Endothelial cell of umbilical vein (primary cell): ENCODE data around the gene DHRS9. TPM values are rescaled to one million over a fixed set of nuclear protein-coding genes. Genes with fewer than 3 reads are reported as not detected.
A peak's percentile ranks its signal among the peaks of the same experiment; 100 is the strongest.

Experiments
- BruUV-seq: library from RNA; stranded (reverse); fragments of 400-500 nt; replicated peaks from 2 replicates; lab custom pipeline; 2021; lab: Mats Ljungman, UMichigan
- CTCF ChIA-PET: fragments of 300-600, 350-600 bp; sonication (Branson Sonifier 250); formaldehyde crosslinking; loops from one replicate; lab custom pipeline; 2021; ENCODE audit warnings: antibody characterized with exemption, inconsistent platforms; lab: Charles Lee
- POLR2A ChIA-PET: fragments of 300-600, 350-600 bp; sonication (Branson Sonifier 250); formaldehyde crosslinking; loops from one replicate; lab custom pipeline; 2021; ENCODE audit warnings: antibody characterized with exemption, inconsistent platforms; lab: Charles Lee
- DNase-seq: peaks from one replicate; pipeline ENCODE4 v3.0.0-alpha.2; 2011; ENCODE audit warnings: low read depth, low spot score
- FAIRE-seq: peaks from 2 replicates; lab custom pipeline; 2011; peaks lifted over from hg19 to GRCh38; lab: Jason Lieb, UNC
- H2AFZ ChIP-seq: 2 replicates; pipeline ENCODE4 v1.6.0; 2012; ENCODE audit warnings: low read depth, low read length, control low read depth, inconsistent platforms
- H3K27ac ChIP-seq: 2 replicates; pipeline ENCODE4 v1.5.1; 2011; ENCODE audit warnings: low read depth, mild to moderate bottlenecking, control low read depth, low read length, moderate library complexity; ENCODE audit not compliant: insufficient read depth
- H3K27me3 ChIP-seq, 2 experiments: 2 replicates each; pipeline versions ENCODE4 v1.6.0 to v1.6.1; 2011; ENCODE audit warnings: low read length in 2 of 2, mixed read lengths in 1 of 2; ENCODE audit not compliant: control insufficient read depth in 2 of 2, insufficient read depth in 2 of 2
- H3K36me3 ChIP-seq, 2 experiments: 2 replicates in 1 of 2; 3 replicates in 1 of 2; pipeline ENCODE4 v1.5.1; 2011; ENCODE audit warnings: low read length in 2 of 2, mild to moderate bottlenecking in 1 of 2, moderate library complexity in 1 of 2; ENCODE audit not compliant: control insufficient read depth in 2 of 2, insufficient read depth in 2 of 2; ENCODE audit errors: extremely low read depth in 1 of 2
- H3K4me1 ChIP-seq: 3 replicates; pipeline ENCODE4 v1.5.1; 2011; ENCODE audit warnings: mild to moderate bottlenecking, low read length; ENCODE audit not compliant: control insufficient read depth, insufficient read depth; ENCODE audit errors: extremely low read depth
- H3K4me2 ChIP-seq: 2 replicates; pipeline ENCODE4 v1.6.1; 2011; ENCODE audit warnings: low read length, control low read depth, mixed read lengths; ENCODE audit not compliant: insufficient read depth
- H3K4me3 ChIP-seq, 3 experiments: fragments of 200-600 bp in 1 of 3; sonication (generic), shearing (Covaris generic) in 1 of 3; replicated peaks in 1 of 3; 2 replicates each; pipeline ENCODE4 v1.5.1; 2011 to 2016; ENCODE audit warnings: control low read depth in 3 of 3, low read length in 3 of 3, mild to moderate bottlenecking in 2 of 3, inconsistent platforms in 1 of 3, low read depth in 1 of 3, moderate library complexity in 1 of 3; ENCODE audit not compliant: insufficient read depth in 1 of 3
- H3K79me2 ChIP-seq: 2 replicates; pipeline ENCODE4 v1.6.0; 2012; ENCODE audit warnings: low read length, inconsistent platforms; ENCODE audit not compliant: control insufficient read depth, insufficient read depth
- H3K9ac ChIP-seq: replicated peaks from 2 replicates; pipeline ENCODE3; 2011; ENCODE audit warnings: low read length, control low read depth; ENCODE audit not compliant: insufficient read depth; ENCODE audit errors: extremely low read depth
- H3K9me1 ChIP-seq: replicated peaks from 3 replicates; pipeline ENCODE4 v1.6.0; 2011; ENCODE audit warnings: mild to moderate bottlenecking, low read length; ENCODE audit not compliant: control insufficient read depth, insufficient read depth; ENCODE audit errors: extremely low read depth
- H3K9me3 ChIP-seq: replicated peaks from 2 replicates; pipeline ENCODE4 v1.5.1; 2012; ENCODE audit warnings: low read length, inconsistent platforms; ENCODE audit not compliant: control insufficient read depth, insufficient read depth
- H4K20me1 ChIP-seq: replicated peaks from 2 replicates; pipeline ENCODE3; 2011; ENCODE audit warnings: mild to moderate bottlenecking, low read length; ENCODE audit not compliant: control insufficient read depth, insufficient read depth; ENCODE audit errors: extremely low read depth
- CTCF ChIP-seq, 2 donors: IDR thresholded peaks; 1 replicate in 1 of 2; 2 replicates in 1 of 2; pipeline ENCODE4 v1.5.1; 2011; ENCODE audit warnings: low read length in 2 of 2, mild to moderate bottlenecking in 2 of 2, moderate library complexity in 2 of 2, control low read depth in 1 of 2, inconsistent platforms in 1 of 2, low read depth in 1 of 2; ENCODE audit not compliant: insufficient read depth in 1 of 2; ENCODE audit errors: extremely low read depth in 1 of 2
- EZH2 ChIP-seq: IDR thresholded peaks from 2 replicates; pipeline ENCODE4 v1.6.1; 2012; ENCODE audit warnings: borderline replicate concordance, low read depth, mild to moderate bottlenecking, moderate library complexity, low read length, inconsistent platforms; ENCODE audit not compliant: severe bottlenecking
- FOS ChIP-seq: IDR thresholded peaks from 2 replicates; pipeline ENCODE4 v1.6.1; 2011; ENCODE audit warnings: mild to moderate bottlenecking, low read length, moderate library complexity, borderline replicate concordance; ENCODE audit not compliant: insufficient read depth
- GATA2 ChIP-seq: IDR thresholded peaks from 2 replicates; pipeline ENCODE4 v1.7.0; 2011; ENCODE audit warnings: low read depth, mild to moderate bottlenecking, moderate library complexity, mixed read lengths, low read length; ENCODE audit not compliant: insufficient read length, insufficient read depth
- JUN ChIP-seq: IDR thresholded peaks from 2 replicates; pipeline ENCODE4 v1.6.1; 2011; ENCODE audit warnings: borderline replicate concordance, low read depth; ENCODE audit not compliant: insufficient read length, insufficient read depth
- MAX ChIP-seq: IDR thresholded peaks from 2 replicates; pipeline ENCODE4 v1.6.1; 2011; ENCODE audit not compliant: insufficient read depth, insufficient read length
- MYC ChIP-seq: IDR thresholded peaks from one replicate; pipeline ENCODE4 v1.6.1; 2011; ENCODE audit warnings: mild to moderate bottlenecking, low read depth, low read length
- POLR2A ChIP-seq: IDR thresholded peaks from 2 replicates; pipeline ENCODE4 v1.6.1; 2012; ENCODE audit warnings: low read depth, mild to moderate bottlenecking, control low read depth, low read length
- POLR2AphosphoS5 ChIP-seq: IDR thresholded peaks from 2 replicates; pipeline ENCODE4 v1.6.1; 2012; ENCODE audit warnings: low read depth, mild to moderate bottlenecking, control low read depth, low read length, moderate library complexity; ENCODE audit not compliant: insufficient read depth
- dilution Hi-C: fragments of 300-500 bp; cut with MboI; formaldehyde crosslinking; loops from one replicate; pipeline ENCODE4 v1.15.0; 2019; ENCODE audit warnings: low sequenced_read_pairs; ENCODE audit not compliant: extremely low pct_ligation_motif_present
- intact Hi-C: fragments of 100-400 bp; cut with micrococcal nuclease; formaldehyde crosslinking; loops from one replicate; pipeline ENCODE4 v1.10.0; 2022
- polyA plus RNA-seq, 4 experiments: library from polyadenylated mRNA; depleted of rRNA in 3 of 4; stranded (reverse) in 3 of 4; unstranded in 1 of 4; fragments of >200 nt; gene quantifications; 2 replicates each; pipeline versions ENCODE4 v1.2.1 to v1.2.3, GENCODE V29; 2011 to 2012; ENCODE audit warnings: missing spikeins in 1 of 4
- total RNA-seq: library from RNA; stranded (reverse); gene quantifications from 2 replicates; pipeline ENCODE4 v1.2.3, GENCODE V29; 2021

The DHRS9 gene
- total and polyA plus RNA-seq, 2 donors (not counting 3 experiments of a cell fraction or from before 2014, with no cell fraction given): 0.40 TPM; not detected in 1

- FAIRE-seq: no peak
Measured at GRCh38 chr2:169069833-169070232, 470 bp downstream of the DHRS9 start.

More at GRCh38 chr2:169069833-169070232, 470 bp downstream of the DHRS9 start:
- ChIA-PET CTCF (interaction anchor here (0.7 to 1.0 kb wide), 5 partner anchors 13 to 120 kb away, joined by 3 to 5 read pairs (median 3); no protein-coding TSS in a partner anchor), POLR2A (no interaction called here)
- H3K79me2 ChIP-seq: no peaks in the 10 kb centered on the region
- no peak overlapping the region for H3K4me3 ChIP-seq
- H3K36me3 ChIP-seq: no peaks in the 10 kb centered on the region
- dilution Hi-C loops: no loop called here
- no peaks in the 10 kb centered on the region for H3K27me3 ChIP-seq
- peaks cover 5% of the 10 kb centered on the region for H3K4me1 ChIP-seq
- intact Hi-C loops: no loop called here
- BruUV-seq: TSS peak; percentile 56
- H3K27ac ChIP-seq: no peak overlapping the region
- no peaks in the 10 kb centered on the region for H4K20me1 ChIP-seq
- TF ChIP-seq POLR2AphosphoS5 (no peak), FOS (no peak), MAX (no peak), GATA2 (no peak), EZH2 (no peak), JUN (no peak), POLR2A (no peak), MYC (no peak), CTCF (IDR thresholded peaks at IDR 0.05; ENCODE audit: extremely low read depth in 1 of 2, insufficient read depth in 1 of 2, low read depth in 1 of 2, low read length in 2 of 2) (no peak)
- H2AFZ ChIP-seq: no peak overlapping the region
- no peaks in the 10 kb centered on the region for H3K9me1 ChIP-seq
- no peak overlapping the region for H3K4me2 ChIP-seq
- H3K9me3 ChIP-seq: no peaks in the 10 kb centered on the region
- no peak for DNase-seq
- H3K9ac ChIP-seq: no peak overlapping the region
